Osteocyte (in vitro differentiated cells): ENCODE data around the gene VWF. TPM values are rescaled to one million over a fixed set of nuclear protein-coding genes. Genes with fewer than 3 reads are reported as not detected.

Experiments used
- DNase-seq: peaks from one replicate; pipeline ENCODE4 v3.0.0; 2021; ENCODE audit warnings: mixed read lengths; ENCODE audit not compliant: unreplicated experiment; ENCODE audit errors: extremely low spot score
- H3K27ac Mint-ChIP-seq: one replicate; pipeline ENCODE4 v1.8.0; 2021; ENCODE audit warnings: mild to moderate bottlenecking, mixed read lengths; ENCODE audit not compliant: unreplicated experiment
- H3K27me3 Mint-ChIP-seq: one replicate; pipeline ENCODE4 v1.8.0; 2021; ENCODE audit warnings: mixed read lengths; ENCODE audit not compliant: unreplicated experiment
- H3K36me3 Mint-ChIP-seq: one replicate; pipeline ENCODE4 v1.8.0; 2021; ENCODE audit warnings: mixed read lengths; ENCODE audit not compliant: unreplicated experiment
- H3K4me1 Mint-ChIP-seq: one replicate; pipeline ENCODE4 v1.8.0; 2021; ENCODE audit warnings: mixed read lengths; ENCODE audit not compliant: unreplicated experiment
- H3K4me3 Mint-ChIP-seq: one replicate; pipeline ENCODE4 v1.8.0; 2021; ENCODE audit warnings: mild to moderate bottlenecking, moderate library complexity, mixed read lengths; ENCODE audit not compliant: unreplicated experiment
- H3K9me3 Mint-ChIP-seq: one replicate; pipeline ENCODE4 v1.8.0; 2021; ENCODE audit warnings: mixed read lengths; ENCODE audit not compliant: unreplicated experiment
- CTCF ChIP-seq: fragments of 200-600 bp; sonication (generic); IDR thresholded peaks from 2 replicates; pipeline ENCODE4 v1.5.0; 2021; ENCODE audit warnings: antibody characterized with exemption, mild to moderate bottlenecking, moderate library complexity
- total RNA-seq: library from RNA; stranded (reverse); gene quantifications from 2 replicates; pipeline ENCODE4 v1.2.1, GENCODE V29; 2021

VWF gene
- total RNA-seq, 1 donor from 2014 or later = 0.13 TPM

DNA sequence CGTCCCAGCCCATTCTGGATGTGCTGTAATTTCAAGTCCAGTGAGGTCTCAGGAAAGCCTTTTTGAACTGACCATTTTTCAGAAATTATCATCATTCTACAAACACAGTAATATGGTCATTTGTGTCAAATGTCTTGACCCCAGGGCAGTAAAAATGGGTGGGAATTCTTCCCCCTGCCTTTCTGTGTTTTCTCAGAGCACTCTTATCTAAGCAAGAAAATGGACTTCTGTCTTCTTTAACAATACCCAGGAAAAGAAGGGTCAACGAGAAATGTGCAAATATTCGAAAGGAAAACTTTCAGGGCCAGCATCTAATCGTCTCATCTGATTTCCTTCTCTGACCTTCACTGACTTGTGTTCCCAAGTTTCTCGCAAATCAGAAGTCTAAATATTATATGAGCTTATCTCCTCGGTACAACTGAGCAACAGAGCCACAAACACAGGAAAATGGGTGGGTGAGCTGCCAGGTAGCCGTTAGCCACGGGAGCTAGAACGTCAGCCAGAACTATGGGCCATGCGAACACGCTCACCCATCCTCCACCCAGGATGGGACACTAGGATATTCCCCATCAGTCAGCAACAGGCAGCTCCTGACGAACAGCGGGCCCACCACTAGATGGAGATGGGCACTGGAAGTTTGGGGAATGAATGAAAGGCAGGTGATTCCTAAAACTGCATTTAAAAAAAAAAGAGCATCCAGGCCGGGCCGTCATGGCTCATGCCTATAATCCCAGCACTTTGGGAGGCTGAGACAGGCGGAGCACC is 57.1 kb downstream of the VWF start:
- H3K27me3 Mint-ChIP-seq = no peaks in the 10 kb centered on the region
- H3K4me3 Mint-ChIP-seq = no peak overlapping the region
- TF ChIP-seq CTCF = peak; percentile 55
- no peak overlapping the region for H3K27ac Mint-ChIP-seq
- no peak for DNase-seq
- H3K4me1 Mint-ChIP-seq = peaks cover 25% of the 10 kb centered on the region
- H3K9me3 Mint-ChIP-seq = no peaks in the 10 kb centered on the region
- no peaks in the 10 kb centered on the region for H3K36me3 Mint-ChIP-seq

DNA sequence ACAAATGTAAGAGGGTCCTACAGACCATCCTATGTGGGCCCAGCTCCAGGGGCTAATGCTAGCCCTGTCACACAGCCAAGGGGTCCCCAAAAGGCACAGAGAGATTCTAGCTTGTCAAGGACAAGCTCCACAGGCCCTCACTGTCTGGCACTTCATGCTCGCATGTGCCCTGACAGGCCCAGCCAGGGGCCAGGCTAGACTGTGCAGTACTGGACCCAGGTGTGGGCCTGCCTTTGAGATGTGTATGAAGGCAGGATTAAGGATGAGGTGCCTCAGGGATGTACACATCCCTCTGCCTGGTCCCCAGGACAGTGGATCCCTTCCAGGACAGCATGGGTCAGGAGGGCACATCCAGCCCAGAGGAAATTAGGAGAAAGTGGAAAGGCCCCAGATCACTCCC is 57.8 kb downstream of the VWF start:
- no peak for TF ChIP-seq CTCF
- Mint-ChIP-seq H3K9me3 (no peaks in the 10 kb centered on the region), H3K4me1 (peaks cover 30% of the 10 kb centered on the region), H3K27ac (no peak overlapping the region), H3K4me3 (no peak overlapping the region), H3K36me3 (no peaks in the 10 kb centered on the region), H3K27me3 (no peaks in the 10 kb centered on the region)
- no peak for DNase-seq

GRCh38 chr12:6065863-6066199 is 58.6 kb downstream of the VWF start:
- H3K9me3 Mint-ChIP-seq = no peaks in the 10 kb centered on the region
- no peaks in the 10 kb centered on the region for H3K27me3 Mint-ChIP-seq
- TF ChIP-seq CTCF = no peak
- H3K36me3 Mint-ChIP-seq = no peaks in the 10 kb centered on the region
- no peak overlapping the region for H3K27ac Mint-ChIP-seq
- H3K4me3 Mint-ChIP-seq = no peak overlapping the region
- no peak for DNase-seq
- H3K4me1 Mint-ChIP-seq = peaks cover 38% of the 10 kb centered on the region

DNA sequence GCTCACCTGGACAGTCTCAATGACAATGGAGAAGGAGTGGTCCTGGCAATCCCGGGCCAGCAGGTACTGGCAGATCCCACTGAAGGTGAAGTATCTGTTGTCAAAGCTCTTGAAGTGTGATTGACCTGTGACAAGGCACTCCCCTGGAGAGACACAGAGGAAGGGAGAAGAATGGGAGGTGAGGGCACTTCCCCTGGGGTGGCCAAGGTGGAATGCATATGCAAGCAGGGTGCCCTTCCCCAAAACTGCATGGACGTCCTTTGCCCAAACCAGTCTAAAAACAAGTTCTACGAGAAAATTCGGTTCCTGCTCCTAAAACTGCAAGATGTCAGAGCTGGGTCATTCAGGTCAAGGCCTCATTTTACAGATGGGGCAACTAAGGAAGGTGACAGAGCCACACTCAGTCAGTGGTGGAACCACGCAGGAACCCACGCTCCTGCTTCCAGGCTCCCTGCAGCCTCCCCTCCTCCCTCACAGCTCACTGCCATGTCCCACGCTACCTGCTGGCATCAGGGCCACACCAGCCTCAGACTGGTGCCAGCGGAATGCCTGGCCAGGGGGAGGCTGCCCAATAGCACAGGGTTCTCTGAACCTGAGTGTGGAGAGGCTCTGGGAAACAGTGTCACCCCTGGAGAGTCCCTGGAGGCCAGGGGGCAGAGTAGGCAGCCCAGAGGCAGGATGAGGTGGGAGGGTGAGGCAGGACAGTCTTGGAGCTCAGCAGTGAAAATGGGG is 59.2 kb downstream of the VWF start:
- Mint-ChIP-seq H3K4me3 (no peak overlapping the region), H3K27ac (no peak overlapping the region), H3K27me3 (no peaks in the 10 kb centered on the region), H3K36me3 (no peaks in the 10 kb centered on the region), H3K4me1 (peaks cover 42% of the 10 kb centered on the region), H3K9me3 (no peaks in the 10 kb centered on the region)
- DNase-seq = no peak
- no peak for TF ChIP-seq CTCF
